Vagina (tissue), 2 donors: ENCODE data around the gene ADAMTS15.

Experiments used
- POLR2A ChIP-seq, 2 donors: fragments of 450-650 bp; IDR thresholded peaks; one replicate each; pipeline ENCODE4 v1.6.1; 2017; ENCODE audit warnings: antibody characterized with exemption in 2 of 2, mild to moderate bottlenecking in 2 of 2, moderate library complexity in 2 of 2
- POLR2AphosphoS5 ChIP-seq, 2 donors: sonication (generic); formaldehyde crosslinking; IDR thresholded peaks; one replicate each; pipeline ENCODE4 v1.9.0; 2017; ENCODE audit warnings: antibody characterized with exemption in 2 of 2, mild to moderate bottlenecking in 2 of 2, low read depth in 1 of 2; ENCODE audit not compliant: insufficient read depth in 1 of 2
- TF ChIP-seq, protein P1 (sequence below), 3 experiments: fragments of 450-650 bp in 2 of 3; fragments of 200-600 bp in 1 of 3; sonication (generic) in 1 of 3; IDR thresholded peaks; one replicate each; pipeline ENCODE4 v1.5.1; 2017 to 2019; ENCODE audit warnings: antibody characterized with exemption in 3 of 3, mild to moderate bottlenecking in 2 of 3, moderate library complexity in 2 of 3

DNA sequence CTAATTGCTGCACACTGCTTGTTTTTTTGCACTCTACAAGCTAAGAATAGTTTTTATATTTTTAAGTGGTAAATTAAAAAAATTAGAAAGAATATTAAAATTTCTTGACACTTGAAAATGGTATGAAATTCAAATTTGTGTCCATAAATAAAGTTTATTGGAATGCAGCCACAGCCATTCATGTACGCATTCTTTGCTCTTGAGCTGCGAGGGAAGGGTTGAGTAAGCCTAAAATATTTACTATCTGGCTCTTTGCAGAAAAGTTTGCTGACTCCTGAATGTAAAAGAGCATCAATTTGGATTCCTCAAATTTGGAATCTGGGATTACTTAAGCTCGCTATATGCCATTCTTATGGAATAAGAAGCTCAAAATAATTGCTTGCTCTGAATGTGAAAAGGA is 16.6 kb upstream of the ADAMTS15 start:
- TF ChIP-seq POLR2A (IDR thresholded peaks at IDR 0.05) (no peak), POLR2AphosphoS5 (IDR thresholded peaks at IDR 0.05; ENCODE audit: insufficient read depth in 1 of 2, low read depth in 1 of 2) (no peak)
- TF ChIP-seq, protein P1, sequence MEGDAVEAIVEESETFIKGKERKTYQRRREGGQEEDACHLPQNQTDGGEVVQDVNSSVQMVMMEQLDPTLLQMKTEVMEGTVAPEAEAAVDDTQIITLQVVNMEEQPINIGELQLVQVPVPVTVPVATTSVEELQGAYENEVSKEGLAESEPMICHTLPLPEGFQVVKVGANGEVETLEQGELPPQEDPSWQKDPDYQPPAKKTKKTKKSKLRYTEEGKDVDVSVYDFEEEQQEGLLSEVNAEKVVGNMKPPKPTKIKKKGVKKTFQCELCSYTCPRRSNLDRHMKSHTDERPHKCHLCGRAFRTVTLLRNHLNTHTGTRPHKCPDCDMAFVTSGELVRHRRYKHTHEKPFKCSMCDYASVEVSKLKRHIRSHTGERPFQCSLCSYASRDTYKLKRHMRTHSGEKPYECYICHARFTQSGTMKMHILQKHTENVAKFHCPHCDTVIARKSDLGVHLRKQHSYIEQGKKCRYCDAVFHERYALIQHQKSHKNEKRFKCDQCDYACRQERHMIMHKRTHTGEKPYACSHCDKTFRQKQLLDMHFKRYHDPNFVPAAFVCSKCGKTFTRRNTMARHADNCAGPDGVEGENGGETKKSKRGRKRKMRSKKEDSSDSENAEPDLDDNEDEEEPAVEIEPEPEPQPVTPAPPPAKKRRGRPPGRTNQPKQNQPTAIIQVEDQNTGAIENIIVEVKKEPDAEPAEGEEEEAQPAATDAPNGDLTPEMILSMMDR (IDR thresholded peaks at IDR 0.05) = no peak
